ENCODE measurements around the gene HS6ST2. TPM values are rescaled to one million over a fixed set of nuclear protein-coding genes. Genes with fewer than 3 reads are reported as not detected.

Gene HS6ST2
- total RNA-seq, 1 donor from 2014 or later: 29.1 TPM

GRCh38 chrX:132843363-132843762 lies 115.1 kb downstream of the HS6ST2 start:
- no peak for DNase-seq

GRCh38 chrX:132842460-132843238 lies 115.8 kb downstream of the HS6ST2 start:
- DNase-seq: no peak

- peak; percentile 27 for DNase-seq
These were observed 120.5 kb downstream of the HS6ST2 start for GRCh38 chrX:132837967-132838366.

- peak; percentile 21 for DNase-seq
These were observed 121.3 kb downstream of the HS6ST2 start for GRCh38 chrX:132837126-132837525.

GRCh38 chrX:132836471-132836870 lies 122.0 kb downstream of the HS6ST2 start:
- DNase-seq: no peak

- DNase-seq: no peak
These were observed 123.7 kb downstream of the HS6ST2 start for GRCh38 chrX:132834741-132835140.

GRCh38 chrX:132834109-132834508 lies 124.3 kb downstream of the HS6ST2 start:
- DNase-seq: no peak

- peak; percentile 27 for DNase-seq
These were observed 125.1 kb downstream of the HS6ST2 start for GRCh38 chrX:132833373-132833772.

GRCh38 chrX:132831336-132831973 lies 127.0 kb downstream of the HS6ST2 start:
- peak; percentile 90 for DNase-seq

- DNase-seq: no peak
These were observed 135.8 kb downstream of the HS6ST2 start for GRCh38 chrX:132822634-132823012.

- DNase-seq: no peak
These were observed 136.3 kb downstream of the HS6ST2 start for GRCh38 chrX:132821974-132822633.

- DNase-seq: no peak
These were observed 137.8 kb downstream of the HS6ST2 start for GRCh38 chrX:132820675-132821074.

- peak; percentile 20 for DNase-seq
These were observed 138.6 kb downstream of the HS6ST2 start for GRCh38 chrX:132819711-132820264.

- no peak for DNase-seq
These were observed 139.8 kb downstream of the HS6ST2 start for GRCh38 chrX:132818638-132819037.

GRCh38 chrX:132815643-132816042 lies 142.8 kb downstream of the HS6ST2 start:
- no peak for DNase-seq

- DNase-seq: no peak
These were observed 147.3 kb downstream of the HS6ST2 start for GRCh38 chrX:132810964-132811712.

- DNase-seq: no peak
These were observed 147.9 kb downstream of the HS6ST2 start for GRCh38 chrX:132810488-132810887.

GRCh38 chrX:132809581-132809980 lies 148.8 kb downstream of the HS6ST2 start:
- no peak for DNase-seq

GRCh38 chrX:132807411-132808030 lies 150.9 kb downstream of the HS6ST2 start:
- DNase-seq: no peak

GRCh38 chrX:132802033-132802432 lies 156.4 kb downstream of the HS6ST2 start:
- no peak for DNase-seq

GRCh38 chrX:132795181-132795580 lies 163.2 kb downstream of the HS6ST2 start:
- DNase-seq: no peak

GRCh38 chrX:132791714-132792113 lies 166.7 kb downstream of the HS6ST2 start:
- no peak for DNase-seq

All from tongue (tissue), 2 donors.